Measurements from ENCODE around the gene GALNT7. TPM values are rescaled to one million over a fixed set of nuclear protein-coding genes. Genes with fewer than 3 reads are reported as not detected.

The GALNT7 gene
- total and polyA plus RNA-seq, 7 donors: 0.69 to 3.2 (median 1.6) TPM

GRCh38 chr4:173243917-173244658 lies 75.5 kb downstream of the GALNT7 start:
- TF ChIP-seq, protein P1, sequence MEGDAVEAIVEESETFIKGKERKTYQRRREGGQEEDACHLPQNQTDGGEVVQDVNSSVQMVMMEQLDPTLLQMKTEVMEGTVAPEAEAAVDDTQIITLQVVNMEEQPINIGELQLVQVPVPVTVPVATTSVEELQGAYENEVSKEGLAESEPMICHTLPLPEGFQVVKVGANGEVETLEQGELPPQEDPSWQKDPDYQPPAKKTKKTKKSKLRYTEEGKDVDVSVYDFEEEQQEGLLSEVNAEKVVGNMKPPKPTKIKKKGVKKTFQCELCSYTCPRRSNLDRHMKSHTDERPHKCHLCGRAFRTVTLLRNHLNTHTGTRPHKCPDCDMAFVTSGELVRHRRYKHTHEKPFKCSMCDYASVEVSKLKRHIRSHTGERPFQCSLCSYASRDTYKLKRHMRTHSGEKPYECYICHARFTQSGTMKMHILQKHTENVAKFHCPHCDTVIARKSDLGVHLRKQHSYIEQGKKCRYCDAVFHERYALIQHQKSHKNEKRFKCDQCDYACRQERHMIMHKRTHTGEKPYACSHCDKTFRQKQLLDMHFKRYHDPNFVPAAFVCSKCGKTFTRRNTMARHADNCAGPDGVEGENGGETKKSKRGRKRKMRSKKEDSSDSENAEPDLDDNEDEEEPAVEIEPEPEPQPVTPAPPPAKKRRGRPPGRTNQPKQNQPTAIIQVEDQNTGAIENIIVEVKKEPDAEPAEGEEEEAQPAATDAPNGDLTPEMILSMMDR (IDR thresholded peaks at IDR 0.05): no peak

DNA sequence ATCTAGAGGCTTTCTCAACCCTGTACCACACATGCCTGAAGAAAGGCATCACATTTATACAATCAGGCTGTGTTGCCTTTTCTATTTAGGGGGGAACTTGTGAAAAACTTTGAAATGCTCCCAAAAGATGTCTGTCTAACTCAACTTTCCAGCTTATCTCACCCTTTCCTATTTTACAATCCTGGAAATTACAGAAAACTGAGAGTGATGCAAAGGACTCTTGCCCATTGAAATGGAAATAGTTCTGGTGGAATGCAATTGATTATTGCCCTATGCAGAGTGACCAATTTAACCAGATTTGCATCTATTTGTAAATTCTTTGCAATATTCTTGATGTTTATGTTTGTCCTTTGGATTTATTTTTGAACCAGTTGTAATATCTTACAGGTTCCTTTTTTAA lies 77.3 kb downstream of the GALNT7 start:
- ATAC-seq (no peak), DNase-seq (no peak)
- Histone ChIP-seq H3K4me3 (no peak overlapping the region), H3K27ac (no peak overlapping the region), H3K36me3 (ENCODE audit: insufficient read depth in 1 of 2, low read depth in 1 of 2) (no peaks in the 10 kb centered on the region), H3K4me1 (no peaks in the 10 kb centered on the region), H3K27me3 (ENCODE audit: insufficient read depth in 3 of 3, low read length in 2 of 3) (peaks cover 0 to 3% (median 0%) of the 10 kb centered on the region in 3 donors), H3K9me3 (no peaks in the 10 kb centered on the region)
- TF ChIP-seq, protein P1 (IDR thresholded peaks at IDR 0.05): no peak
- intact Hi-C loops (cut with DNase I): no loop called here

More at GRCh38 chr4:173243917-173244658, 75.5 kb downstream of the GALNT7 start:
- Histone ChIP-seq H3K4me3 (no peak overlapping the region), H3K27ac (peak overlapping the region; percentile 36), H3K9me3 (no peaks in the 10 kb centered on the region), H3K4me1 (no peaks in the 10 kb centered on the region), H3K36me3 (ENCODE audit: insufficient read depth in 1 of 2, low read depth in 1 of 2) (no peaks in the 10 kb centered on the region), H3K27me3 (ENCODE audit: insufficient read depth in 3 of 3, low read length in 2 of 3) (peaks cover 0 to 3% (median 0%) of the 10 kb centered on the region in 3 donors)
- no peak for DNase-seq
- WGBS, 3 donors: 57 to 76% (median 63%) methylated on average over 3 of the region's 3 CpGs
- ATAC-seq: peak in 1 of 4 donors; percentile 75
- intact Hi-C loops (cut with DNase I): no loop called here

GRCh38 chr4:173246719-173247118 lies 78.1 kb downstream of the GALNT7 start:
- ATAC-seq (no peak), DNase-seq (no peak)
- TF ChIP-seq, protein P1 (IDR thresholded peaks at IDR 0.05): no peak
- no peaks in the 10 kb centered on the region for H3K36me3 ChIP-seq (ENCODE audit: insufficient read depth in 1 of 2, low read depth in 1 of 2)
- 32 to 47% (median 37%) methylated on average over 3 of the region's 3 CpGs for WGBS, 3 donors
- no peak overlapping the region for H3K4me3 ChIP-seq
- H3K4me1 ChIP-seq: peaks cover 3% of the 10 kb centered on the region
- no peak overlapping the region for H3K27ac ChIP-seq
- no peaks in the 10 kb centered on the region for H3K9me3 ChIP-seq
- intact Hi-C loops (cut with DNase I): no loop called here
- peaks cover 0 to 3% (median 0%) of the 10 kb centered on the region in 3 donors for H3K27me3 ChIP-seq (ENCODE audit: insufficient read depth in 3 of 3, low read length in 2 of 3)

DNA sequence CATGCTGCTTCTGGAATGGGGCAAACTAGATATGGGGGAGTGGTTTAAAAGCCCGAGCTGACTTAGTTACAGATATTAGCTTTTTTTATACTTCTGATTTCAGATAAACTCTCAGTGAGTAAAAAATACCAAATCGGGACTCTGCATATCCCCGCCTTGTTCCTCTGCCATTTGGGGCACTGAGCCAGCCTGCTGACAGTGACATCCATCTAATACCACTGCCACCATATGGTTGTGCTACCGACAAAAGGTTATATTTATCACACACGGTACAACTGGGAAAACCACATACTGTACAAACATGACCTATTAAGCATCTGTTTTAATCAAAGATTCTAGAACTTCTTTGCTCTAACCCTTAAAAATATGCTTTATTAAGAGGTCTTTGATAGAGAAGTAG lies 78.7 kb downstream of the GALNT7 start:
- DNase-seq (no peak), ATAC-seq (no peak)
- no peak overlapping the region for H3K4me3 ChIP-seq
- no peaks in the 10 kb centered on the region for H3K9me3 ChIP-seq
- no peaks in the 10 kb centered on the region for H3K36me3 ChIP-seq (ENCODE audit: insufficient read depth in 1 of 2, low read depth in 1 of 2)
- peaks cover 0 to 3% (median 0%) of the 10 kb centered on the region in 3 donors for H3K27me3 ChIP-seq (ENCODE audit: insufficient read depth in 3 of 3, low read length in 2 of 3)
- H3K4me1 ChIP-seq: peaks cover 7% of the 10 kb centered on the region
- TF ChIP-seq, protein P1 (IDR thresholded peaks at IDR 0.05): no peak
- 42 to 51% (median 45%) methylated on average over 5 of the region's 5 CpGs for WGBS, 3 donors
- no peak overlapping the region for H3K27ac ChIP-seq
- intact Hi-C loops (cut with DNase I): no loop called here

GRCh38 chr4:173248690-173249089 lies 80.1 kb downstream of the GALNT7 start:
- H3K36me3 ChIP-seq (ENCODE audit: insufficient read depth in 1 of 2, low read depth in 1 of 2): no peaks in the 10 kb centered on the region
- no peaks in the 10 kb centered on the region for H3K9me3 ChIP-seq
- TF ChIP-seq, protein P1 (IDR thresholded peaks at IDR 0.05): no peak
- intact Hi-C loops (cut with DNase I): no loop called here
- H3K4me3 ChIP-seq: no peak overlapping the region
- no peak for ATAC-seq
- H3K27ac ChIP-seq: no peak overlapping the region
- no peak for DNase-seq
- peaks cover 0 to 3% (median 0%) of the 10 kb centered on the region in 3 donors for H3K27me3 ChIP-seq (ENCODE audit: insufficient read depth in 3 of 3, low read length in 2 of 3)
- peaks cover 12% of the 10 kb centered on the region for H3K4me1 ChIP-seq

Data from psoas muscle (tissue), 8 donors.